HepG2 (cell line): ENCODE results near the gene PACS2. TPM values are rescaled to one million over a fixed set of nuclear protein-coding genes. Genes with fewer than 3 reads are reported as not detected.

Source experiments
- KDM4B ChIP-seq: sonication (generic); formaldehyde crosslinking; IDR thresholded peaks from 2 replicates; pipeline ENCODE4 v1.4.0; 2020; ENCODE audit warnings: missing genetic modification reagents
- NFKBIZ ChIP-seq: IDR thresholded peaks from 2 replicates; pipeline ENCODE4 v1.6.1; 2018; ENCODE audit warnings: missing genetic modification reagents, missing compliant biosample characterization
- ZIK1 ChIP-seq: sonication (generic); formaldehyde crosslinking; IDR thresholded peaks from 2 replicates; pipeline ENCODE4 v1.5.0; 2020; ENCODE audit warnings: mild to moderate bottlenecking, low read depth, missing genetic modification reagents, borderline replicate concordance
- ZNF577 ChIP-seq: sonication (generic); formaldehyde crosslinking; IDR thresholded peaks from 2 replicates; pipeline ENCODE4 v1.4.0; 2020; ENCODE audit warnings: mild to moderate bottlenecking, low read depth, missing genetic modification reagents, borderline replicate concordance
- ZNF879 ChIP-seq: sonication (generic); formaldehyde crosslinking; IDR thresholded peaks from 2 replicates; pipeline ENCODE4 v1.8.1; 2023; ENCODE audit warnings: missing genetic modification reagents
- ZSCAN21 ChIP-seq: sonication (generic); formaldehyde crosslinking; IDR thresholded peaks from 2 replicates; pipeline ENCODE4 v1.8.0; 2022; ENCODE audit warnings: mild to moderate bottlenecking, missing genetic modification reagents, moderate library complexity, borderline replicate concordance
- polyA plus RNA-seq, 8 experiments: library from polyadenylated mRNA; depleted of rRNA in 3 of 8; stranded (reverse) in 7 of 8; unstranded in 1 of 8; fragments of >200 nt; fragmentation: Illumina TruSeq in 4 of 8; extraction: Trizol in 4 of 8; gene quantifications; 2 replicates each; pipeline versions ENCODE4 v1.2.1 to v1.2.3, GENCODE V29; 2011 to 2016; ENCODE audit warnings: low read depth in 4 of 8, missing spikeins in 1 of 8, mixed read lengths in 1 of 8; ENCODE audit not compliant: insufficient read depth in 1 of 8
- total RNA-seq, 5 experiments: library from RNA; depleted of rRNA; stranded (reverse); fragments of >200 nt; fragmentation: Illumina TruSeq; extraction: Trizol; gene quantifications; 2 replicates each; pipeline ENCODE4 v1.2.3, GENCODE V29; 2016; ENCODE audit warnings: low read depth in 1 of 5
- TF ChIP-seq, protein P1 (sequence below): IDR thresholded peaks from 2 replicates; pipeline ENCODE4 v1.6.1; 2012; ENCODE audit warnings: low read depth, low read length, improper control_type of control experiment
- TF ChIP-seq, protein P2 (sequence below), 2 experiments: sonication (generic) in 1 of 2; formaldehyde crosslinking in 1 of 2; IDR thresholded peaks; 2 replicates each; pipeline versions ENCODE4 v1.6.1 to v1.9.0; 2014 to 2022; ENCODE audit warnings: antibody characterized with exemption in 1 of 2, borderline replicate concordance in 1 of 2, inconsistent platforms in 1 of 2, low read depth in 1 of 2, missing genetic modification reagents in 1 of 2
- TF ChIP-seq, protein P3 (sequence below): sonication (generic); formaldehyde crosslinking; IDR thresholded peaks from 2 replicates; pipeline ENCODE4 v1.4.0; 2020; ENCODE audit warnings: mild to moderate bottlenecking, missing genetic modification reagents
- TF ChIP-seq, protein P4 (sequence below): sonication (generic); formaldehyde crosslinking; IDR thresholded peaks from 2 replicates; pipeline ENCODE4 v1.9.0; 2022; ENCODE audit warnings: low read depth, missing genetic modification reagents
- TF ChIP-seq, protein P5 (sequence below): sonication (generic); formaldehyde crosslinking; IDR thresholded peaks from 2 replicates; pipeline ENCODE4 v1.4.0; 2020; ENCODE audit warnings: missing genetic modification reagents
- TF ChIP-seq, protein P6 (sequence below): sonication (generic); formaldehyde crosslinking; IDR thresholded peaks from 2 replicates; pipeline ENCODE4 v1.9.0; 2022; ENCODE audit warnings: missing genetic modification reagents, mild to moderate bottlenecking, borderline replicate concordance

The PACS2 gene
- total and polyA plus RNA-seq, 2 of the 13 experiments (the other 11 are each of a cell fraction or from before 2014, with no cell fraction given) = 23.6 to 27.6 TPM

DNA sequence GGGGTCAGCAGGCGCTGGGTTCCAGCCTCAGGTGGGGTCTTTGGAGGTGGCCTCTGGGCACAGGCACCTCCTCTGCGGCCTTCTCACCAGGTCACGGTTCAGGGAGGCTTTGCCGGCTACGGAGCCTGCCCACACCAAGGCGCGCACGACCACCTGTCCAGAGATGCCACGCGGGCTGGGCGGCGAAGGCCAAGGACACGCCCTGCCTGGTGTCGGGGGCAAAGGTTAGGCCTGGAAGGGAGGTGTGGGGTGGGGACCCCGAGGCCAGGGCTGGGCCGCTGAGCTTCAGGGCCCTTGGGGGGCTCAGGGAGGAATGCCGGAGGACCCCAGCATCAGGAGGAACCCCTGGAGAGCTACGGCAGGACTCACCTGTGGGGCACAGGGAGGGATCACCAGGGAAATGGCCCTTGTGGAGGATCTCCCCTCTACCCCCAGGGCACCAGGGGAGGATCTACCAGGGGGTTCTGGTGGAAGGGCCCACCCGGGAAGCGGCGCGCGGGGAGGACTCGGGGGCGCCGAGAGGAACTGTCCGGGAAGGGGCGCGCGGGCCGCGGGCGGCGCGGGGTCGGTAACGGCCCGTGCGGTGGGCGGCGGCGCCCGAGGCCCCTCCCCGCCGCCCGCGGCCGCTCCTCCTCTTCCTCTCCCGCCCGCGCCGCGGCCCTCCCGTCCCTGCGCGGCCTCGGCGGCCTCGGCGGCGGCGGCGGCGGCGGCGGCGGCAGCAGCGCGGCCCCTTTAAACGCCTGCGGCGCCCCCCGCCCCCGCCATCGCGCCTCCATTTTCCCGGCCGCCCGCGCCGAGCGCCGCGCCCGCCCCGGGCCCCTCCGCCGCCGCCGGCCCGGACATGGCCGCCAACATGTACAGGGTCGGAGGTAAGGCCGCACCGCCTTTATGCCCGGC, 104.9 kb downstream of the PACS2 start, which contains the start of gene MTA1 (continued):
- TF ChIP-seq, protein P1, sequence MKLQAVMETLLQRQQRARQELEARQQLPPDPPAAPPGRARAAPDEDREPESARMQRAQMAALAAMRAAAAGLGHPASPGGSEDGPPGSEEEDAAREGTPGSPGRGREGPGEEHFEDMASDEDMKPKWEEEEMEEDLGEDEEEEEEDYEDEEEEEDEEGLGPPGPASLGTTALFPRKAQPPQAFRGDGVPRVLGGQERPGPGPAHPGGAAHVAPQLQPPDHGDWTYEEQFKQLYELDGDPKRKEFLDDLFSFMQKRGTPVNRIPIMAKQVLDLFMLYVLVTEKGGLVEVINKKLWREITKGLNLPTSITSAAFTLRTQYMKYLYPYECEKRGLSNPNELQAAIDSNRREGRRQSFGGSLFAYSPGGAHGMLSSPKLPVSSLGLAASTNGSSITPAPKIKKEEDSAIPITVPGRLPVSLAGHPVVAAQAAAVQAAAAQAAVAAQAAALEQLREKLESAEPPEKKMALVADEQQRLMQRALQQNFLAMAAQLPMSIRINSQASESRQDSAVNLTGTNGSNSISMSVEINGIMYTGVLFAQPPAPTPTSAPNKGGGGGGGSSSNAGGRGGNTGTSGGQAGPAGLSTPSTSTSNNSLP = no peak
- TF ChIP-seq ZNF879 (CRISPR knock-in tag) (no peak), KDM4B (CRISPR knock-in tag) (no peak), ZIK1 (CRISPR knock-in tag) (peak; percentile 79; the same call in 1 of the 2 replicates), ZNF577 (CRISPR knock-in tag) (no peak), NFKBIZ (CRISPR knock-in tag) (0 out of 2 replicates have a peak, but pooled peaks have one; percentile 38), ZSCAN21 (no peak; the same call in 1 of the 2 replicates)
- TF ChIP-seq, protein P2, sequence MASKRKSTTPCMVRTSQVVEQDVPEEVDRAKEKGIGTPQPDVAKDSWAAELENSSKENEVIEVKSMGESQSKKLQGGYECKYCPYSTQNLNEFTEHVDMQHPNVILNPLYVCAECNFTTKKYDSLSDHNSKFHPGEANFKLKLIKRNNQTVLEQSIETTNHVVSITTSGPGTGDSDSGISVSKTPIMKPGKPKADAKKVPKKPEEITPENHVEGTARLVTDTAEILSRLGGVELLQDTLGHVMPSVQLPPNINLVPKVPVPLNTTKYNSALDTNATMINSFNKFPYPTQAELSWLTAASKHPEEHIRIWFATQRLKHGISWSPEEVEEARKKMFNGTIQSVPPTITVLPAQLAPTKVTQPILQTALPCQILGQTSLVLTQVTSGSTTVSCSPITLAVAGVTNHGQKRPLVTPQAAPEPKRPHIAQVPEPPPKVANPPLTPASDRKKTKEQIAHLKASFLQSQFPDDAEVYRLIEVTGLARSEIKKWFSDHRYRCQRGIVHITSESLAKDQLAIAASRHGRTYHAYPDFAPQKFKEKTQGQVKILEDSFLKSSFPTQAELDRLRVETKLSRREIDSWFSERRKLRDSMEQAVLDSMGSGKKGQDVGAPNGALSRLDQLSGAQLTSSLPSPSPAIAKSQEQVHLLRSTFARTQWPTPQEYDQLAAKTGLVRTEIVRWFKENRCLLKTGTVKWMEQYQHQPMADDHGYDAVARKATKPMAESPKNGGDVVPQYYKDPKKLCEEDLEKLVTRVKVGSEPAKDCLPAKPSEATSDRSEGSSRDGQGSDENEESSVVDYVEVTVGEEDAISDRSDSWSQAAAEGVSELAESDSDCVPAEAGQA (IDR thresholded peaks at IDR 0.05; ENCODE audit: low read depth) = no peak
- TF ChIP-seq, protein P2 (CRISPR knock-in tag; IDR thresholded peaks at IDR 0.05; ENCODE audit: borderline replicate concordance) = no peak
- TF ChIP-seq, protein P3, sequence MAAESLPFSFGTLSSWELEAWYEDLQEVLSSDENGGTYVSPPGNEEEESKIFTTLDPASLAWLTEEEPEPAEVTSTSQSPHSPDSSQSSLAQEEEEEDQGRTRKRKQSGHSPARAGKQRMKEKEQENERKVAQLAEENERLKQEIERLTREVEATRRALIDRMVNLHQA (CRISPR knock-in tag) = no peak
- TF ChIP-seq, protein P4, sequence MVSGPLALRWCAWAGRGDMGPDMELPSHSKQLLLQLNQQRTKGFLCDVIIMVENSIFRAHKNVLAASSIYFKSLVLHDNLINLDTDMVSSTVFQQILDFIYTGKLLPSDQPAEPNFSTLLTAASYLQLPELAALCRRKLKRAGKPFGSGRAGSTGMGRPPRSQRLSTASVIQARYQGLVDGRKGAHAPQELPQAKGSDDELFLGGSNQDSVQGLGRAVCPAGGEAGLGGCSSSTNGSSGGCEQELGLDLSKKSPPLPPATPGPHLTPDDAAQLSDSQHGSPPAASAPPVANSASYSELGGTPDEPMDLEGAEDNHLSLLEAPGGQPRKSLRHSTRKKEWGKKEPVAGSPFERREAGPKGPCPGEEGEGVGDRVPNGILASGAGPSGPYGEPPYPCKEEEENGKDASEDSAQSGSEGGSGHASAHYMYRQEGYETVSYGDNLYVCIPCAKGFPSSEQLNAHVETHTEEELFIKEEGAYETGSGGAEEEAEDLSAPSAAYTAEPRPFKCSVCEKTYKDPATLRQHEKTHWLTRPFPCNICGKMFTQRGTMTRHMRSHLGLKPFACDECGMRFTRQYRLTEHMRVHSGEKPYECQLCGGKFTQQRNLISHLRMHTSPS (CRISPR knock-in tag) = 0 out of 2 replicates have a peak, but pooled peaks have one; percentile 46
- TF ChIP-seq, protein P5, sequence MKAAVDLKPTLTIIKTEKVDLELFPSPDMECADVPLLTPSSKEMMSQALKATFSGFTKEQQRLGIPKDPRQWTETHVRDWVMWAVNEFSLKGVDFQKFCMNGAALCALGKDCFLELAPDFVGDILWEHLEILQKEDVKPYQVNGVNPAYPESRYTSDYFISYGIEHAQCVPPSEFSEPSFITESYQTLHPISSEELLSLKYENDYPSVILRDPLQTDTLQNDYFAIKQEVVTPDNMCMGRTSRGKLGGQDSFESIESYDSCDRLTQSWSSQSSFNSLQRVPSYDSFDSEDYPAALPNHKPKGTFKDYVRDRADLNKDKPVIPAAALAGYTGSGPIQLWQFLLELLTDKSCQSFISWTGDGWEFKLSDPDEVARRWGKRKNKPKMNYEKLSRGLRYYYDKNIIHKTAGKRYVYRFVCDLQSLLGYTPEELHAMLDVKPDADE (CRISPR knock-in tag) = no peak
- TF ChIP-seq, protein P6, sequence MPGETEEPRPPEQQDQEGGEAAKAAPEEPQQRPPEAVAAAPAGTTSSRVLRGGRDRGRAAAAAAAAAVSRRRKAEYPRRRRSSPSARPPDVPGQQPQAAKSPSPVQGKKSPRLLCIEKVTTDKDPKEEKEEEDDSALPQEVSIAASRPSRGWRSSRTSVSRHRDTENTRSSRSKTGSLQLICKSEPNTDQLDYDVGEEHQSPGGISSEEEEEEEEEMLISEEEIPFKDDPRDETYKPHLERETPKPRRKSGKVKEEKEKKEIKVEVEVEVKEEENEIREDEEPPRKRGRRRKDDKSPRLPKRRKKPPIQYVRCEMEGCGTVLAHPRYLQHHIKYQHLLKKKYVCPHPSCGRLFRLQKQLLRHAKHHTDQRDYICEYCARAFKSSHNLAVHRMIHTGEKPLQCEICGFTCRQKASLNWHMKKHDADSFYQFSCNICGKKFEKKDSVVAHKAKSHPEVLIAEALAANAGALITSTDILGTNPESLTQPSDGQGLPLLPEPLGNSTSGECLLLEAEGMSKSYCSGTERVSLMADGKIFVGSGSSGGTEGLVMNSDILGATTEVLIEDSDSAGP = peak; percentile 86; the same call in 1 of the 2 replicates
